MM.1S (cell line): ENCODE results near the gene LARGE1.

ENCODE experiments used
- EZH2 ChIP-seq: fragments of 300-600 bp; sonication (generic); optimal IDR thresholded peaks from 2 replicates; pipeline ENCODE3; 2017; ENCODE audit warnings: low read depth, mild to moderate bottlenecking, antibody characterized with exemption, low read length, mixed read lengths
- EZH2phosphoT487 ChIP-seq: fragments of 300-600 bp; sonication (generic); IDR thresholded peaks from 2 replicates; pipeline ENCODE4 v1.6.1; 2018; ENCODE audit warnings: antibody characterized with exemption, low read length
- TF ChIP-seq, protein P1 (sequence below): fragments of 300-600 bp; sonication (generic); IDR thresholded peaks from 2 replicates; pipeline ENCODE4 v1.5.1; 2016; ENCODE audit warnings: antibody characterized with exemption, low read length, mixed read lengths

DNA sequence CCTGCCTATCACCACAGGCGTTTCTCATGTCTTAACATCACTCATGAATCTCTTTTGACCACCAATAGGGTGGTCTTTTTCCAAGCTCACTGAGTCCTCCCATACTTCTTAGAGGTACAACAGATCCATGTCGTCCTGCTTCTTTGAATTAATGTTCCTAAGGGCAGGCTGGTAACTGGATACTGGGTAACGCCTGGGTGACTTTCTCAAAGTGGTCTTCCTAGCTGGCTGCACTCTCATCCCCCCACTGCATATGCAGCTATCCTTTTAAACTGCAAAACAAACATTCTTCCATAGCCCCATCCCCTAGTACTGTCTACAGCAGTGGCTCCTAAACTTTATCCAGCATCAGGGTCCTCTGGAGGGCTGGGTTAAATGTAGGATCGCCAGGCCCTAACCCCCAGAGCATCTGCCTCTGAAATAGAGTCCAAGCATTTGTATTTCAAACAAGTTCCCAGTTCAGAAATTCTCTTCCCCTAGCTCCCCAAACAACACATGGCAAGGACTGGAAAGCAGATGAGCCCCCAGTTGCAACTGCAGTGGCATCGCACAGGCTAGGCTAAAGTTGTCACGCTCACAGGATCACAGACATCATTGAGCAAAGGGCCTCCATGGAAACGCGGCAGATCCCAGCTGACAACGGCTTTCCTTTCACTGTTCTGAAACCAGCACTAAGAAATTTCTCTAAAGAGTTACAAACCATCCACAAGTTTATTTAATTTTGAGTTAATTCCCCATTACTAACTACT is 204.9 kb downstream of the LARGE1 start:
- TF ChIP-seq EZH2phosphoT487: no peak
- no peak for TF ChIP-seq EZH2
- TF ChIP-seq, protein P1, sequence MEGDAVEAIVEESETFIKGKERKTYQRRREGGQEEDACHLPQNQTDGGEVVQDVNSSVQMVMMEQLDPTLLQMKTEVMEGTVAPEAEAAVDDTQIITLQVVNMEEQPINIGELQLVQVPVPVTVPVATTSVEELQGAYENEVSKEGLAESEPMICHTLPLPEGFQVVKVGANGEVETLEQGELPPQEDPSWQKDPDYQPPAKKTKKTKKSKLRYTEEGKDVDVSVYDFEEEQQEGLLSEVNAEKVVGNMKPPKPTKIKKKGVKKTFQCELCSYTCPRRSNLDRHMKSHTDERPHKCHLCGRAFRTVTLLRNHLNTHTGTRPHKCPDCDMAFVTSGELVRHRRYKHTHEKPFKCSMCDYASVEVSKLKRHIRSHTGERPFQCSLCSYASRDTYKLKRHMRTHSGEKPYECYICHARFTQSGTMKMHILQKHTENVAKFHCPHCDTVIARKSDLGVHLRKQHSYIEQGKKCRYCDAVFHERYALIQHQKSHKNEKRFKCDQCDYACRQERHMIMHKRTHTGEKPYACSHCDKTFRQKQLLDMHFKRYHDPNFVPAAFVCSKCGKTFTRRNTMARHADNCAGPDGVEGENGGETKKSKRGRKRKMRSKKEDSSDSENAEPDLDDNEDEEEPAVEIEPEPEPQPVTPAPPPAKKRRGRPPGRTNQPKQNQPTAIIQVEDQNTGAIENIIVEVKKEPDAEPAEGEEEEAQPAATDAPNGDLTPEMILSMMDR: no peak
